Panc1 (cell line): ENCODE data around the gene TTC34.

Experiments used
- CTCF ChIP-seq: fragments of 450-650 bp; IDR thresholded peaks from 2 replicates; pipeline ENCODE4 v1.5.1; 2017; ENCODE audit warnings: mild to moderate bottlenecking
- POLR2AphosphoS5 ChIP-seq: IDR thresholded peaks from 2 replicates; pipeline ENCODE4 v1.6.1; 2012; ENCODE audit warnings: mild to moderate bottlenecking, low read depth, low read length, moderate library complexity
- TCF7L2 ChIP-seq: IDR thresholded peaks from 2 replicates; pipeline ENCODE4 v1.6.1; 2011; ENCODE audit warnings: mild to moderate bottlenecking, low read depth, low read length, inconsistent platforms

DNA sequence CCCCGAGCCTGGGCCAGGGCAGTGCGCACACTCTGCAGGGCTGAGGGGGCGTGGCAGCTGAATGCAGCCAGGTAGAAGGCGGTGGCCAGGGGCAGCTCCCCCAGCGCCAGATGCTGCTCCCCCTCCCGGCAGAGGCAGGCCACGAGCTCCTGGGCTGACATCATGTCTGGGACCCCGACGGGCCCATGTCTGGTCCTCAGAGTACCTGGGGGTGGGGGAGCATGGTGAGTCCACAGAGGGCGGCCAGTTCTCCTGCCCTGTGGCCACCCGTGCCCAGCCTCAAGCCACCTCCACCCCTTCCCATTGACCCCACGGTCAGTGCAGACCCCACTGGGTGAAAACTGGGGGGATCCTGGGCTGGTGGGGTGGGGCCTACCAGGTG, 838 bp downstream of the TTC34 start:
- no peak for TF ChIP-seq POLR2AphosphoS5
- no peak for TF ChIP-seq CTCF
- TF ChIP-seq TCF7L2 = no peak
